Fibroblast of lung (primary cell): ENCODE data around the gene SBNO1.

Source experiments
- EZH2 ChIP-seq: IDR thresholded peaks from 2 replicates; pipeline ENCODE4 v1.5.1; 2012; ENCODE audit warnings: low read length, control low read depth, mild to moderate bottlenecking; ENCODE audit errors: missing control alignments
- TF ChIP-seq, protein P1 (sequence below), 2 donors: IDR thresholded peaks in 1 of 2; conservative IDR thresholded peaks in 1 of 2; 1 replicate in 1 of 2; 2 replicates in 1 of 2; pipeline ENCODE4 v1.5.1; 2011 to 2012; ENCODE audit warnings: low read length in 2 of 2, control low read depth in 1 of 2, inconsistent platforms in 1 of 2, low read depth in 1 of 2, mild to moderate bottlenecking in 1 of 2

DNA sequence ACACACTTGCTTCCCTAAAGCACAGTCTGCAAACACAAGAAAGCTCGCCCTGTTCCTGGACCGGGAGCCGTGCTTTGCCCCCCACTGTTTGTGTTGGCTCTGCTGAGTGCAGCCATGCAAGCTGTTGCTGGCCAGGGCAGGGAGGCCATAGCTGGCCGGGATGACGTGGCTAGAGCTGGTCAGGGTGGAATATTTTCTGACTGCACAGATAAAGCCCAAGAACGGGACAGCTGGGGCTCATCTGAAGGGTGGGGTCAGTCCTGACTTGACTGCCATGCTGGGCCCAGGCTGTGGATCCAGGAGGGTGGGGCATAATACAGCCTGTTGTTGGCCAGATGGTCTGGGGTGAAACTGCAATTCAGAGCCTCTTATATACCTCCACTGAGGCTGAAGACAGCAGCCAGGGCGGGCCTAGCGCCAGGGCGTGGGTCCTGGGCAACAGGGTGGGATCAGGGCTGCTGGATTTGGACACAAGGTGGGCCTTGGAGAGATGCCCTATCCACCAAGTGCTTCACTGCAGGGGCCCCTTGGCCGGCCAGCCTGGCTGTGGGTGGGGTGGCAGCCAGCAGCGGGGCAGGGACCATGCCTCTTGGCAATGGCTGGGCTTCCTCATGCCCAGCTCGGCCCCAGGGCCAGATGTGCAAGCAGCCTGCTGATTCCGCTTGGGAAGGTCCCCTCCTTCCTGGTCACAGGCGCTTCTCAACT lies 34.1 kb upstream of the SBNO1 start:
- TF ChIP-seq, protein P1, sequence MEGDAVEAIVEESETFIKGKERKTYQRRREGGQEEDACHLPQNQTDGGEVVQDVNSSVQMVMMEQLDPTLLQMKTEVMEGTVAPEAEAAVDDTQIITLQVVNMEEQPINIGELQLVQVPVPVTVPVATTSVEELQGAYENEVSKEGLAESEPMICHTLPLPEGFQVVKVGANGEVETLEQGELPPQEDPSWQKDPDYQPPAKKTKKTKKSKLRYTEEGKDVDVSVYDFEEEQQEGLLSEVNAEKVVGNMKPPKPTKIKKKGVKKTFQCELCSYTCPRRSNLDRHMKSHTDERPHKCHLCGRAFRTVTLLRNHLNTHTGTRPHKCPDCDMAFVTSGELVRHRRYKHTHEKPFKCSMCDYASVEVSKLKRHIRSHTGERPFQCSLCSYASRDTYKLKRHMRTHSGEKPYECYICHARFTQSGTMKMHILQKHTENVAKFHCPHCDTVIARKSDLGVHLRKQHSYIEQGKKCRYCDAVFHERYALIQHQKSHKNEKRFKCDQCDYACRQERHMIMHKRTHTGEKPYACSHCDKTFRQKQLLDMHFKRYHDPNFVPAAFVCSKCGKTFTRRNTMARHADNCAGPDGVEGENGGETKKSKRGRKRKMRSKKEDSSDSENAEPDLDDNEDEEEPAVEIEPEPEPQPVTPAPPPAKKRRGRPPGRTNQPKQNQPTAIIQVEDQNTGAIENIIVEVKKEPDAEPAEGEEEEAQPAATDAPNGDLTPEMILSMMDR (conservative IDR thresholded peaks at IDR 0.05 in 1 of 2, IDR thresholded peaks at IDR 0.05 in 1 of 2; ENCODE audit: low read depth in 1 of 2, low read length in 2 of 2): no peak
- TF ChIP-seq EZH2: no peak
